EL (cell line): Measurements from ENCODE around the gene TGDS.
"Not testable (repeated sequence)": the region's sequence is repeated elsewhere in the genome, so short reads cannot be mapped to it uniquely, and the experiment has no call there.

Experiments
- DNase-seq: peaks from one replicate; pipeline ENCODE4 v3.0.0-alpha.2; 2016

The TGDS gene

GRCh38 chr13:94595950-94596574 is at the start of gene TGDS:
Gene TGDS, minus strand, starts transcription at chr13:94596152. Its CDS starts 16 bp downstream, at chr13:94596136.
- DNase-seq = peak; percentile 91

- peak; percentile 55 for DNase-seq
These were observed 45.5 kb upstream of the TGDS start for GRCh38 chr13:94641409-94641941.

DNA sequence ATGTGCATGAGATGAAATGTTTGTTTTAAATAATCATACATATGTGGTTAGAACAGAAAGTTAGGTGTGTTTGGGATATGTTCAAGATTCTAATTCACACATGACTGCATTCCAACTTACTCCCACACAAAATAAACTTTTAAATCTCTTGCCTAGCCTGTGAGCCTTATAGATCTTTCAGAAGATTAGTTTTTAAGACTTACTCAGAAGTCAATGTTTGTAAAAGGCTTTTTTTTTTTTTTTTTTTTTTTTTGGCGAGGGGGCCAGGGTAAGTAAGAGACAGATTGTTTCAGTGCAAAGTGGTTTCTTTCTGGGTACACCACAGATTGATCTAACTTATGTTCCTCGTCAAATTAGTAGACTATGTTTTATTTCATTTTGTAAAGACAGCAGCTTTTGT is 44.8 kb upstream of the TGDS start:
- peak; percentile 22 for DNase-seq

DNA sequence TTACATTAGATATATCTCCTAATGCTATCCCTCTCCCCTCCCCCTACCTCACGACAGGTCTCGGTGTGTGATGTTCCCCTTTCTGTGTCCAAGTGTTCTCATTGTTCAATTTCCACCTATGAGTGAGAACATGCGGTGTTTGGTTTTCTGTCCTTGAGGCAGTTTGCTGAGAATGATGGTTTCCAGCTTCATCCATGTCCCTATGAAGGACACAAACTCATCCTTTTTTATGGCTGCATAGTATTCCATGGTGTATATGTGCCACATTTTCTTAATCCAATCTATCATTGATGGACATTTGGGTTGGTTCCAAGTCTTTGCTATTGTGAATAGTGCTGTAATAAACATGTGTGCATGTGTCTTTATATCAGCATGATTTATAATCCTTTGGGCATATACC is 41.7 kb upstream of the TGDS start:
- DNase-seq = not testable (repeated sequence)

GRCh38 chr13:94636942-94637578 is 41.1 kb upstream of the TGDS start:
- DNase-seq = no peak

DNA sequence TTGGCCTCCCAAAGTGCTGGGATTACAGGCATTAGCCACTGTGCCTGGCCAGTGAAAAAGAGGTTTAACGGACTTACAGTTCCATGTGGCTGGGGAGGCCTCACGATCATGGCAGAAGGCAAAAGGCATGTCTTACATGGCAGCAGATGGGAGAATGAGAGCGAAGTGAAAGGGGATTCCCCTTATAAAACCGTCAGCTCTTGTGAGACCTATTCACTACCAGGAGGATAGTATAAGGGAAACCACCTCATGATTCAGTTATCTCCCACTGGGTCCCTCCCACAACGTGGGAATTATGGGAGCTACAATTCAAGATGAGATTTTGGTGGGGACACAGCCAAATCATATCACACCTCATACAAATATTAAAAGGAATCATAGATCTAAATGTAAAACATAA is 40.1 kb upstream of the TGDS start:
- DNase-seq = not testable (repeated sequence)

DNA sequence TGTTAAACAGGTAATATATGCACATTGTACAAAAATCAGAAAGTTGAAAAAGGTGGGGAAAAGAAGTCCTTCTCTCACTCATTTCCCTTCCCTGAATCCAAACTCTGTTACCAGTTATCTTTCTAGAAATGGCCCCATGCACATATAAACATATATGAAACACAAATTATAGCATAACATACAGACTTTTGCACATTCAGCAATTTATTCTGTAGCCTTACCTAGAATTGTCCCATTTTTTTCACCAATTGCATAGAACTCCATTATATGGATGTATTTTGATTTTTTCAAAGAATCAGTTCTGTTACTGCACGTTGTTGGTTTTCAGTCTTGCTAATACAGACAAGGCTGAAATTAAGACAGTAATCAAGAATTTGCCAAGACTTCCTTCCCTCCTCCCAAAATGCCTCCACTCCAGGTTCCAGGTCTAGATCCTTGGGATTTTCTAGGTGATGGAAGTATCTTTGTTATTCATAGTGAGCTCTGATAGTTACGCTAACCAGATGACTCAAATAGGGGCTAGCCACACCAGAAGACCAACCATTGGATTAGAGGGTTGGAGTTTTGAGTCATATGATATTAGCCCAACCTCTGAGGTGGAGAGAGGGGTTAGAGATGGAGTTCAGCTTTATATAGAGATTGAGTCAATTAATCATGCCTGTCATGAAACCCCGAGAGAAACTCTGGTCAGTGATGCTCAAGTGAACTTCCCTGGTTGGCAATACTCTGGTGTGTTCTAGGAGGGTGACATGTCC is 36.5 kb upstream of the TGDS start:
- DNase-seq = no peak

DNA sequence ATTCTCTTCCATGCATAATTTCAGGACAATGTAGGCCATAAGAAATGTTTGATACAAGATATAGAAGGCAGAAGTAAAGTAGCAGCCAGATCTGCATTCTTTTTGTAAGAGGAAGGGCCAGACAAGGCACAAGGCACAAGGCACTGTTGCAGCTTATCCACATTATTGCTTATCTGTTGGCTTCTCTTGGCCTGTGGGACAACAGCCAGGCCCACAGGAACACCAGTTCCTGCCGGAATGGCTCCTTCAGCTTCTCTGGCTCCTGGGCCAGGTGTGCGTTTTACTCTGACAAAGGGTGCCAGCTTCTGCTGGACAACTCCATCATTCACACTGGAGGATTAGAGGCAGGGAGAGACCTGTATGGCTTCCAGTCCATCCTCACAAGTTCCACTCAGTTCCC is 34.9 kb upstream of the TGDS start:
- no peak for DNase-seq

GRCh38 chr13:94623316-94623715 is 27.4 kb upstream of the TGDS start:
- DNase-seq = no peak

GRCh38 chr13:94622344-94622743 is 26.4 kb upstream of the TGDS start:
- no peak for DNase-seq

DNA sequence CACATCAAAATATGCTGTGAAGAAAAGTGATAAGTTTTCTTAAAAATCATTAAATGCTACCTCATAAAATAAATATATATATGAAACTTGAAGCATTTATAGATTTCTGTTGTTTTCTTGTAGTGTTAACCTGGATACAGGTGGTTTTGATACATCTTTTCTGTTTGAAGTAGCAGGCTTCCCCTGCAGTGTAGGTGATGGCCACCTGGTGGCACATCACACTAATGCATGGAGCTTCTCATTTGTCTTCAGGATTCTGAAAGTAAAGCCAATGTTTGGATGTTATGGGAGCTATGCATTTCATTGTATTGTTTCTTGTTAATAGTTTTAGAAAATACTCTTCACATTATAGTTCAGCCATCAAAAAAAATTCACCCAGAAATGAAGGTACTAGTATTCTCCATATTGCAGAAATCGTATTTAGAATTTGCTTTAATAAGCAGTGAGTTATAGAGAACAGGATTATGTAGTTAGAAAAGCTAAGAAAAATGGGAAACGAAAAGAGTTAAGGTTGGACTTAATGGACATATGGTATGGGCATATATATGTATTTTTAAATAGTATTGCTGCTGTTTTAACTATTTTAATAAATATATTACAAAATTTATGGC is 24.4 kb upstream of the TGDS start:
- DNase-seq = peak; percentile 29

DNA sequence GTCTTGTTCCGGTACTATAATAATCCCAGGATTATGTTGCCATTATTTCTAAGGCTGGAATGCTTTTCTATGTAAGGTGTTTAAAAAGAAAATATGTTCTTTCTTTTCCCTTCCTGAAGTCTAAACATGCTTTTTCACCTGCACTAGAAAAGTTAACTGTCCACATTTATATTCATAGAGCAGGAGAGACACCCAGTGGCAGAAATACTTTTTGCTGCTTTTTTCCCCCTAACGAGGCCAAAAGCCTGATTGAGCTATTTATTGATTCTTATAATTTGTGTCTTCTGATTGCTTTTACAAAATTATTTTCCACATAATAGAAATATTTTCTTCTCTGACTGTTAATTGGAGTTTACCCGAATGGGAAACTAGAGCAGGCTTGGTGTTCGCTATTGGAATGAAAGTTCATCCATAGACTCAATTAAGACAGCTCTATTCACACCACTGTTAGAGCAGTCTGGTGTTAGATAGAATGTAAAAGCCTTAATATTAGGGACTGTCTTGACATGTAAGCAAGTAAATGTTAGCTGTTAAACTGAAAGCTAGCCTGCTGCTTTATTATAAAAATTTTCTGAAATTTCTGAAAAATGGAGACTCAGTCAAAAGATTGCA is 21.5 kb upstream of the TGDS start:
- DNase-seq = peak; percentile 17

DNA sequence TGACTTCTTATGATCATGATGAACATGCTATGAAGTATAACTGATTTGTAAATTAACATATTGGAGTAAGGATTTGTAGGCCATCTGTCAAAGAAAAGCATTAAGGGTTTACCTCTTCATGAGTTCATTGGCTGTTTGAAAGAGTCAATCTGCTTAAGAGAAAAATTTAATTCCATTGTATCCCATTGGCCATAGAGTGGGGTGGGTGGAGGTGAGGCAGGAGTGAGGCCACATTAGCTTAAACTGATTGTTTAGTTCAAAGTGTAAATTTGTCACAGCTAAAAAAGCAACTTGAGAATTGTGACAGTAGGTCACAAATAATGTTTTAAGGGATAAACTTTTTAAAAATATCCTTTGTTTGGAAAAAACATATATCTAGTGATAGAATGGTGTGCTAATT is 17.1 kb upstream of the TGDS start:
- no peak for DNase-seq

DNA sequence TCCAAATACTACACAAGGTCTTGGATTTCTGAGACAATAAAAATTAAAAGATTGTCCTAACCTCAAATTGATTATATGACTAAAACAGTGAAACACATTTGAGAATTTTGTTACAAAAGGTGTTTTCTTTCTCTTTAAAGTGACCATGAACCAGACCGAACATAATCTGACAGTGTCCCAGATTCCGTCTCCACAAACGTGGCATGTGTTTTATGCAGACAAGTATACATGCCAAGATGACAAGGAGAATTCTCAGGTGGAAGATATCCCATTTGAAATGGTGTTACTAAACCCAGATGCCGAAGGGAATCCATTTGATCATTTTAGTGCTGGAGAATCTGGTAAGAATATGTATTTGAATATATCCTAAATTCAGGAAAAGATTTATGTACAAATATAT is 16.1 kb upstream of the TGDS start:
- no peak for DNase-seq

DNA sequence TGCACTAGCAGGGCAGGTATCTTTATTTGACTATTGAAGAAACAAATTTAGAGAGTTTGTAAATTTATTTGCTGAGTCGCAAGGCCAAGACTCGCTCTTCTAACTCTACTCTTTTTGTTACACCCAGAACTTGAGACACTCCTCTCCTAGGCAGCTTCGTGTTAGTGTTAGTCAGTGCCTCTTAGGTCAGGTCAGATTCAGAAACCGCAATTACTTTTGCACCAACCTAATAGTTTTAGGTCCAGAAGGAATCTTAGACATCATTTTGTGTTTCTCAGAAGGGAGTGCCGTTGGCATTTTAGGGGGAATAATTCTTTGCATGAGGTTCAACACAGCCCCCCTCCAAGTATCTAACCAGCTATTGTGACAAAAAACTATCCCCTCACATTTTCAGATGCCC is 14.5 kb upstream of the TGDS start:
- DNase-seq = no peak

GRCh38 chr13:94609196-94609595 is 13.2 kb upstream of the TGDS start:
- no peak for DNase-seq

- no peak for DNase-seq
These were observed 12.6 kb upstream of the TGDS start for GRCh38 chr13:94608586-94608985.

DNA sequence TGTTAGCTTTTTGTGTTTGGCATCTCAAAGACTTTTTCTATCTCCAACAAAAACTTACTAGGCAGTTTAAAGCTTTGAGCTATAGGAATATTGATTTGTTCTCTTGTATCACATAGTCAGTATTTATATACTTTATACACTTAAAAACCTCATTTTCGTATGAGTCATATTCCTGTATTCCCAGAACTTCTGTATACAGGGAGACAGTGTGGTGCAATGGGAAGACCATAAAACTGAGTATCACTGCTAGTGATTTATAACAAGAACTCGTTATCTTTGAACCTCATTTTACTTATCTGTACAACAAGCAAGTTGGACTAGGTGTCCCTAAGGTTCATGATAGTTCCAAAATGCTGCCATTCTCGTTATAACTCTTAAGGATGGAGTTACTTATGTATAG is 12.0 kb upstream of the TGDS start:
- DNase-seq = no peak

GRCh38 chr13:94607056-94607455 is 11.1 kb upstream of the TGDS start:
- DNase-seq = no peak

DNA sequence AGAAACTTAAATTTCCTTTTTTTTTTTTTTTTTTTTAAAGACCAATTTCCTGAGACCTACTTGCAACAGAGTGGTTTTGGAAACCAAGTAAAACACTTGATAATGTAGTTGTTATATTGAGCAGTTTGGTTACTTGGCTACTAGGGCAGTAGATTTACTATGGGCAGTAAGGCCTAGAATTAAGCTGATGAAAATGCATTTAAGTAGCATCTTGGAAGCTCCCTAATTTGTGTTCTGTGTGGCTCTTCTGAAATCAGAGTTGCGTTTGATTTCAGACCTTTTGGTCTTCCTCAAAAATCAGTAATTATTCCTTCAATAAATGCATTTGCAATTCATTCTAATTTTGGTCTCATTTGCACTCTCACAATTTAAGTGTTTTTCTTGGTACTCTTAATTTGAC is 6.5 kb upstream of the TGDS start:
- no peak for DNase-seq

DNA sequence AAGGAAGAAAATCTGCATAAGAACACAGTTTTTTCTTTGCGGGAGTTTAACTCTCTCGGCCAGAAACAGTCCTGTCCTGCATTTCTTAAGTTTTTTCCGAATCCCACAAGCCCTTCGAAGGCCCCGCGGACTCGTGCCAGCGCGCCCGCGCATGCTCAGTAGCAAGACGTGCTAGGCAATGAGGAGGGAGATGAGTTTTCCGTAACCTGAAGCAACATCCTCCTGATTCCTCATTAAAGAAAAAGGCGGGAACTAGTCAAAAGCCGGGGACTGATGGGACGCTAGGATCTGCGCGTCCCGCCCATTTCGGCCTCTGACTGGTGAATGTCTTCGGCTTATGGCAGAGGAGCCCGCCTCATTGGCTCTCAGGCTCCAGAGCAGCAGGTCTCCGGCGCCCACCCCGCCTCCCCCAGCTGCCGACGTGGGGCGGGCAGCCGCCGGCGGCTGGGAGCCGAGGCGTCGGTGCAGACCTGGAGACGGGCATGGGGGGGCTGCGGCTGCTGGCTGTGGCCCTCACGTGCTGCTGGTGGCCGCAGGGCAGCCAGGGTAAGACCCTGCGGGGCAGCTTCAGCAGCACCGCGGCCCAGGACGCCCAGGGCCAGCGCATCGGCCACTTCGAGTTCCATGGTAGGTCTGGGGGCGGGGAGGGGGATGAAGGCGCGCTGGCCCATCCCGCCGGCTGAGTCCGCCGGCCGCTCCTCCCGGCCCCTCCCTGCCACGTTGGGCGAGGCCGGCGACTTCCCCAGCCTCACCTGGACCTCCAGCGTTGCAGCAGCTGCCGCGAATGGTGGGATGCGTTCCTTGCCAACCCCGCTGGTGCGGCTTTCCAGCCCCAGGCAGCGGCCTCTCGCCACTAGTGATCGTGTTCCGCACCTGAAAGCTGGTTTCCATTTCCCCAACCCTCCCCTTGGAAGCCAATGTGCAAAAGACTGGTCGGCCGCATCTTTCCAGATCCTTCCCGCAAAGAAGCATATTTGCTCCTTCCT is 5.8 kb upstream of the TGDS start, which contains the start of gene GPR180:
GPR180 (plus strand) TSS at position 412 of the 986 bp plus-strand sequence; CDS start at position 483, 71 bp downstream.
- DNase-seq = peak; percentile 99

DNA sequence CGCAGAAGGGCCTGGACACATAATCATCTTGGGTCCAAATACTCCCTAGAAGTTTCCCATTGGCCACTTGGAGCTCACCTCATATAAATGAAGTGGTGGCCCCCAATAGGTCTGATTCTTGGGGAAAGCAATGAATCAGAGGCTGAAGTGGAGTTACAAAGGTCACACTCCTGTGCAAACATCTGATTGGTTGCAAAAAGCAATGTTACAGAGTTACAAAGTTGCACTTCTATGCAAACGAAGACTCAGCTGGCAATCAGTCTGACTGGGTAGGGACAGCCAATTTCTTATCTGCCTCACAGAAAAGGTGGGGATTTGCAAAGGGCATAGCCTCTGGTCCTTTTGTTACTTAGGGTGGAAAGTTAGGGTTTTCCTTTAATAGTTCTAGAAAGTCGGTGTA is 3.9 kb upstream of the TGDS start:
- DNase-seq = no peak
